Chondrocyte (in vitro differentiated cells): ENCODE measurements around the gene PNRC1. TPM values are rescaled to one million over a fixed set of nuclear protein-coding genes. Genes with fewer than 3 reads are reported as not detected.

ENCODE experiments used
- DNase-seq: peaks from one replicate; pipeline ENCODE4 v3.0.0; 2021; ENCODE audit warnings: mixed read lengths, low spot score
- H3K27ac Mint-ChIP-seq: one replicate; pipeline ENCODE4 v1.8.0; 2021; ENCODE audit warnings: mild to moderate bottlenecking, moderate library complexity, mixed read lengths; ENCODE audit not compliant: unreplicated experiment
- H3K27me3 Mint-ChIP-seq: 2 replicates; pipeline ENCODE4 v1.8.0; 2021; ENCODE audit warnings: low read depth, mixed read lengths
- H3K36me3 Mint-ChIP-seq: 2 replicates; pipeline ENCODE4 v1.8.0; 2021; ENCODE audit warnings: low read depth, mixed read lengths
- H3K4me1 Mint-ChIP-seq: 2 replicates; pipeline ENCODE4 v1.8.0; 2021; ENCODE audit warnings: low read depth, mild to moderate bottlenecking, mixed read lengths
- H3K4me3 Mint-ChIP-seq: one replicate; pipeline ENCODE4 v1.8.0; 2021; ENCODE audit warnings: mild to moderate bottlenecking, moderate library complexity, mixed read lengths; ENCODE audit not compliant: unreplicated experiment
- H3K9me3 Mint-ChIP-seq: 2 replicates; pipeline ENCODE4 v1.8.0; 2021; ENCODE audit warnings: low read depth, mixed read lengths
- CTCF ChIP-seq: fragments of 200-600 bp; sonication (generic); IDR thresholded peaks from 2 replicates; pipeline ENCODE4 v1.5.0; 2021; ENCODE audit warnings: antibody characterized with exemption, mild to moderate bottlenecking, moderate library complexity
- total RNA-seq: library from RNA; stranded (reverse); gene quantifications from 3 replicates; pipeline ENCODE4 v1.2.1, GENCODE V29; 2021

Gene PNRC1
- total RNA-seq, 1 donor from 2014 or later = 115 TPM

- Mint-ChIP-seq H3K4me1 (peaks cover 9% of the 10 kb centered on the region), H3K27ac (peak overlapping the region; percentile 17), H3K4me3 (no peak overlapping the region), H3K36me3 (peaks cover 3% of the 10 kb centered on the region), H3K9me3 (no peaks in the 10 kb centered on the region), H3K27me3 (no peaks in the 10 kb centered on the region)
- no peak for DNase-seq
- TF ChIP-seq CTCF = no peak
Observed at GRCh38 chr6:89100114-89100513, 19.6 kb downstream of the PNRC1 start.

DNA sequence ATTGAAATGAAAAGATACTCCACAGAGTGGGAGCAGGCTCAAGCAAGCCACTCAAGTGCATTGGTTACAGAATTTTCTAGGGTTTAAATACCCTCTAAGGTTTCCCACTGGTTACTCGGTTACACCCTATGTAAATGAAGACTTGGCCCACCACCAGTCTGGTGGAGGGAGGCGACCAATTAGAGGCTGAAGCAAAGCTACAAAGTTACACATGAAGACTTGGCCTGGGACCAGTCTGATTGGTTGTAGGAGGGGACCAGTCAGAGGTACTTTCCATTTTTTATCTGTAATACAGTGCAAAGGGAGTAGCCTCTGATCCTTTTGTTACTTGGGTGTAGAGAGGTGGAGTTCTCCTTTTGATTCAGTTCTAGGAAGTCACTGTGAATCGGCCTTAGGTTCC is 29.7 kb downstream of the PNRC1 start:
- Mint-ChIP-seq H3K4me3 (no peak overlapping the region), H3K9me3 (no peaks in the 10 kb centered on the region), H3K27ac (no peak overlapping the region), H3K27me3 (no peaks in the 10 kb centered on the region), H3K4me1 (no peaks in the 10 kb centered on the region), H3K36me3 (peaks cover under 1% of the 10 kb centered on the region)
- no peak for TF ChIP-seq CTCF
- no peak for DNase-seq

DNA sequence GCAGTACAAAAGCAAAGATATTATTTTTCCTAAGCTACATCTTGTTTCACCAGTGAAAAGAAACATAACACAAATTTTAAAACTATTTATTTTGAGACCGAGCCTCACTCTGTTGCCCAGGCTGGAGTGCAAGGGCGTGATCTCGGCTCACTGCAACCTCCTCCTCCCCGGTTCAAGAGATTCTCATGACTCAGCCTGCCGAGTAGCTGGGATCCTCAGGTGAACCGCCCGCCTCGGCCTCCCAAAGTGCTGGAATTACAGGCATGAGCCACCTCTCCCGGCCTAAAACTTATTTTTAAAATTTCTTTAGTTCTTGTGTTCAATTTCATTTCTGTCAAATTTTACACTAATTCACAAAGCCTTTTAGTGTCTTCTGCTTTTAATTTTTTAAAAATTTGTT is 31.4 kb downstream of the PNRC1 start:
- Mint-ChIP-seq H3K36me3 (no peaks in the 10 kb centered on the region), H3K27me3 (no peaks in the 10 kb centered on the region), H3K9me3 (no peaks in the 10 kb centered on the region), H3K4me1 (peaks cover 8% of the 10 kb centered on the region), H3K27ac (no peak overlapping the region), H3K4me3 (no peak overlapping the region)
- no peak for TF ChIP-seq CTCF
- DNase-seq = no peak

GRCh38 chr6:89116702-89117101 is 36.2 kb downstream of the PNRC1 start:
- Mint-ChIP-seq H3K27me3 (no peaks in the 10 kb centered on the region), H3K27ac (no peak overlapping the region), H3K4me1 (peaks cover 11% of the 10 kb centered on the region), H3K36me3 (no peaks in the 10 kb centered on the region), H3K9me3 (no peaks in the 10 kb centered on the region), H3K4me3 (peak overlapping the region; percentile 82)
- no peak for TF ChIP-seq CTCF
- DNase-seq = no peak

GRCh38 chr6:89117211-89118108 is 36.9 kb downstream of the PNRC1 start, which contains the start of gene SRSF12:
SRSF12 (minus strand) TSS chr6:89118071; CDS start chr6:89117887, 184 bp downstream.
- Mint-ChIP-seq H3K4me1 (peaks cover 11% of the 10 kb centered on the region), H3K4me3 (peak within 1 kb of the TSS; percentile 82), H3K27ac (peak within 1 kb of the TSS; percentile 2), H3K27me3 (no peaks in the 10 kb centered on the region), H3K36me3 (no peaks in the 10 kb centered on the region), H3K9me3 (no peaks in the 10 kb centered on the region)
- no peak for DNase-seq
- TF ChIP-seq CTCF = peak; percentile 35
